AG04450 (cell line): ENCODE results near the gene CTBP1. TPM values are rescaled to one million over a fixed set of nuclear protein-coding genes. Genes with fewer than 3 reads are reported as not detected.

Source experiments
- CTCF ChIA-PET: fragments of 300-600, 350-600 bp; formaldehyde crosslinking; extraction: SDS; loops from one replicate; lab custom pipeline; 2022; ENCODE audit warnings: antibody characterized with exemption, inconsistent platforms; lab: Charles Lee
- POLR2A ChIA-PET: fragments of 350-600 bp; formaldehyde crosslinking; extraction: SDS; loops from one replicate; lab custom pipeline; 2021; ENCODE audit warnings: antibody characterized with exemption, inconsistent platforms; lab: Yijun Ruan, JAX
- DNase-seq: peaks from one replicate; pipeline ENCODE4 v3.0.0-alpha.2; 2011; ENCODE audit warnings: low read depth, low spot score
- H3K27ac ChIP-seq: one replicate; pipeline ENCODE4 v1.5.1; 2012; ENCODE audit warnings: low read depth, low read length, control low read depth
- H3K27me3 ChIP-seq: one replicate; pipeline ENCODE4 v1.6.0; 2012; ENCODE audit warnings: low read length; ENCODE audit not compliant: control insufficient read depth, insufficient read depth
- H3K4me3 ChIP-seq: 2 replicates; pipeline ENCODE4 v1.5.1; 2011; ENCODE audit warnings: mild to moderate bottlenecking, low read depth, low read length, control low read depth
- H3K9me3 ChIP-seq: 2 replicates; pipeline ENCODE4 v1.5.1; 2012; ENCODE audit warnings: low read length; ENCODE audit not compliant: control insufficient read depth, insufficient read depth
- CTCF ChIP-seq: IDR thresholded peaks from 2 replicates; pipeline ENCODE4 v1.5.1; 2011; ENCODE audit warnings: low read depth, low read length, control low read depth, inconsistent platforms
- polyA plus RNA-seq: library from polyadenylated mRNA; depleted of rRNA; stranded (reverse); fragments of >200 nt; gene quantifications from 2 replicates; pipeline ENCODE4 v1.2.3, GENCODE V29; 2011

The CTBP1 gene
- polyA plus RNA-seq, 1 experiment: 72.6 TPM

DNA sequence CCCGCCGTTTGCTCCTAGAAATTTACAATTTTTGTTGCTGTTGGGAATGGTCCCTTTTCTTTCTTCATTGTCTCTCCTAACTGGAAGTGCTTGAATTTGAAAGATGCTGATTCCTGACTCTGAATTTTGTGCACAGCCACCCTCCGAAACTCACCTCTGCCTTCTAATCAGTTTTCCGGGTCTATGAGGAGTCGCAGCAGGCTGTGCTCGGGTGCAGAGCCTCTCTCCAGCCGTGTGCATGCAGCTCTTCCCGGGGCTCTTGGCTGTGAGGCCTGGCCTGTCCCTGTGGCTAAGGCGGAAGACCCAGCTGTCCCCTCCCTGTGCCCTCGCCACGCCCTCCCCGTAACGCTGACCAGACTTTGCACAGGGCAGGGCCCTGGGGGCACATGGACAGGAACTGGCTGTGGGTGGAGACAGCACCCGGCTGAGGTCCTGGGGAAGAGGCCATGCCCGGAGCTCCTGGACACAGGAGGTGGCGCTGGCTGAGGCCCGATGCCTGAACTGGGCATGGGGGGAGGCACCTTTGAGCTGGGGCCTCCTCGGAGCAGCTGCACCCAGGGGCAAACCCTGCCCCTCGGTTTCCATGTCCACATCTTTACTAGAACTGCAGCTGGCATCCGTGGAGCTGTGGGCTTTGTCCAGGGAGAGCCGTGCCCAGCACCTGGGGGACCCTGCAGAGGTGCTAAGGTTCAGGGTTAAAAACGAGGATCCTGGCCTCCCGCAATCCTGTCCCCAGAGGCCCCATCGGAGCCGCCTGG, 43.9 kb downstream of the CTBP1 start:
- no peak for DNase-seq
- no peak for TF ChIP-seq CTCF
- Histone ChIP-seq H3K27ac (peak overlapping the region; percentile 31), H3K27me3 (no peaks in the 10 kb centered on the region), H3K9me3 (peaks cover 10% of the 10 kb centered on the region; the same call in 1 of the 2 replicates), H3K4me3 (no peak overlapping the region)
- POLR2A ChIA-PET: no interaction called here
- CTCF ChIA-PET: no interaction called here

GRCh38 chr4:1204286-1204827, 44.6 kb downstream of the CTBP1 start:
- H3K9me3 ChIP-seq: peaks cover 13% of the 10 kb centered on the region; the same call in 1 of the 2 replicates
- CTCF ChIA-PET: no interaction called here
- no peak overlapping the region for H3K4me3 ChIP-seq
- no peak for DNase-seq
- TF ChIP-seq CTCF: no peak
- no peaks in the 10 kb centered on the region for H3K27me3 ChIP-seq
- H3K27ac ChIP-seq: no peak overlapping the region
- POLR2A ChIA-PET: interaction anchor here (0.7 kb wide), 1 partner anchor 31 kb away, joined by 3 read pairs; no protein-coding TSS in a partner anchor

GRCh38 chr4:1203026-1203616, 45.8 kb downstream of the CTBP1 start:
- H3K27ac ChIP-seq: peak overlapping the region; percentile 98
- H3K9me3 ChIP-seq: peaks cover 6% of the 10 kb centered on the region; the same call in 1 of the 2 replicates
- no peaks in the 10 kb centered on the region for H3K27me3 ChIP-seq
- CTCF ChIA-PET: interaction anchor here (1.0 to 1.1 kb wide), 2 partner anchors 36 to 72 kb away, joined by 3 to 4 read pairs; no protein-coding TSS in a partner anchor
- DNase-seq: no peak
- POLR2A ChIA-PET: interaction anchor here (0.6 to 4.2 kb wide), 4 partner anchors 10 to 45 kb away, joined by 3 to 32 read pairs (median 3); partner anchors contain the start of gene SPON2
- no peak overlapping the region for H3K4me3 ChIP-seq
- TF ChIP-seq CTCF: no peak

DNA sequence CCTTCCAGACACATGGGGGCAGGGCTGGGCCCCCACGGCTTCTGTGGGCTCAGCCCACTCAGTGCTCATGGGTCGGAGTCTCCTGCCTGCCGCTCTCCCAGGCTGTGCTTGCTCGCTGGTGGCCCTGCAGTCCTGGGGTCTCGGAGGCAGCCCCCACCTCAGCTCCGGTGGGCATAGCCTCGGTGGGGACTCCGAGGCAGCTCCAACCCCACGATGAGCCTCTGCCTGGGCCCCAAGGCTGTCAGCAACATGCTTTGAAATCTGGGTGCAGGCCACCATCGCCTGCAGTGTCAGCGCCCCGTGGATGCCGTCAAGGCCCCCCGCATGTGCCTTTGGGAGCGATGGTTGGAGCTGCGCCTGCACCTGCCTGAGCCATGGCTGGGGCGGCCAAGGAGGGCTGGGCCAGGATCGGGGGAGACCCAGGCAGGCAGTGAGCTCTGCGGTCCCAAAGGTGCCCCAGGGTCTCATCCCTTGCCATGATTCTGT, 46.4 kb downstream of the CTBP1 start:
- peak overlapping the region; percentile 98 for H3K27ac ChIP-seq
- ChIA-PET CTCF (interaction anchor here (1.0 to 1.1 kb wide), 2 partner anchors 35 to 72 kb away, joined by 3 to 4 read pairs; no protein-coding TSS in a partner anchor), POLR2A (interaction anchor here (0.6 to 4.2 kb wide), 6 partner anchors 10 to 46 kb away, joined by 3 to 32 read pairs (median 4); partner anchors contain the start of gene SPON2)
- no peak for DNase-seq
- no peak overlapping the region for H3K4me3 ChIP-seq
- no peak for TF ChIP-seq CTCF
- H3K27me3 ChIP-seq: no peaks in the 10 kb centered on the region
- H3K9me3 ChIP-seq: peaks cover 3% of the 10 kb centered on the region; the same call in 1 of the 2 replicates
